Occipital lobe (tissue), 2 donors: Measurements from ENCODE around the gene FTHL17. TPM values are rescaled to one million over a fixed set of nuclear protein-coding genes. Genes with fewer than 3 reads are reported as not detected.

ENCODE experiments used
- DNase-seq: peaks from one replicate; lab custom pipeline; 2025; lab: John Stamatoyannopoulos, UW
- total RNA-seq: library from RNA; depleted of rRNA; stranded (reverse); fragments of >200 nt; gene quantifications from one replicate; pipeline ENCODE4 v1.2.3, GENCODE V29; 2014

Gene FTHL17
- not detected for total RNA-seq

- DNase-seq, result no peak
Observed at GRCh38 chrX:31071725-31072124, at the start of gene FTHL17. Gene FTHL17, minus strand, starts transcription at chrX:31072041. Its CDS starts 88 bp downstream, at chrX:31071953.

DNA sequence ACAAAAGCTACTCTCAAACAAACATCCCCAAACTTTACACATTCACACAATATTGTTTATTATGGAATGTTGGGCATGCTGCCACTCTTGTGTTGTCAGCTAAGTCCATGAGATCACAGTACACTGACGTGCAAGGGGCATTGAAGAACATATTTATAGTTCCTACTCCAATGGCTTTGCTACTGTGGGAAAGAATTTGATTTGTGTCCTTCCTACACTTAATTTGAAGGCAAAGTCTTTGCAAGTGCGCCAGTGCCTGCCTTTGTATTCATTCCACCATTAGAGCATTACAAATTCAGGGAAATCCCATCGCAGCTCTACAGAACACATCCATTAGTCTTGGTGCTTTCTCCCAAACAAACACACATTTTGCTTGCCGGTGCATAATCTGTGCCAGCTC is 45.4 kb upstream of the FTHL17 start:
- DNase-seq, result no peak

GRCh38 chrX:31115398-31115797 is 43.6 kb upstream of the FTHL17 start:
- DNase-seq, result no peak

DNA sequence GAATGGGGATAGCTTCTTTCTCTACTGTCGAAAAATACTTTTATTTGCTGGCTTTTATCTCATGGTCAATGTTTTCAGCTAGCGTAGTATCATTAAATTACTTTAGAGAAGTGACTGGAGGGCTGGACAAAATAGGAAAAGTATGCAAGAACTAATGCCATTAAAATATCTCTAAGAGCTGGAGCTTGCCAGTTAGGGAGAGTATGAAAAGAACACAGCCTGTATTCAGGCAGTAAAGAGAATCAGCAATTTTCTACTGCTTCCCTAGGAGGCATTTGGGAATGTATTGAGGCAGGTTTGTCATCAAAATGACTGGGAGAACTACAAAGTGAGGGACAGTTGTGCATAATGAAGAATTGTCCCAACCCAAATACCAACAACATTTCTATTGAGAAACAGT is 43.0 kb upstream of the FTHL17 start:
- no peak for DNase-seq

DNA sequence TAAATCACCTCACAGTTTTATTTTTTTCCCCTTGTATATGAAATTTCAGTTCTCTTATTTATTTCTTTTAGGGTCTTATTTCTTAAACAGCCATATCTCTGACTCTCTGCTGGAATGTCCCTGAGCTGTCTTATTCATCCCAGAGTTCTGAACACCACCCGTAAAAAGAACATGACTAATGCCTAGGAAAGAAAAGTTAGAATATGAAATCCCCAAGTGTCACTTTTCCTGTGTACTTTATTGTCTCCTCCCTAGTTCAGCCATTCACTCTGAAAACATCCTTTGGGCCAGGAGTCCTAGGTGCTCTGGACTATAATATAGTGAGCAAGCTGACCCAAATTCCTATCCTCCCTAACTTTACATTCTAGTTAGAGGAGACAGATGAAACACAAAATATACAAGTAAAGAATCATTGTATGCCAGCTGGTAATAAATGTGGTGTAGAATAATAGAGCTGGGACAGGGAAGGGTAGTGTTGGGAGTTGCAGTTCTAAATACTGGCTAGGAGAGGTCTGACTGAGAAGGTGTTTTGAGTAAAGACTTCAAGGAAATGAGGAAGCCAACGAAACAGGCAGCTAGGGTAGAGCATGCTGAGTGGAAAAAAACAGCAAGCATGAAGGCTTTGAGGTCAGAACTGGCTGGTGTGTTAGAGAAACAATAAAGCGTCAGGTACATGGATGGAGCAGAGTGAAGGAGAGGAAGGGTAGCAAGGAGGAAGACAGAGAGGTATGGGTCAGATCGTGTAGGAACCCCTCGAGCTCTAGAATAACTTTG is 40.6 kb upstream of the FTHL17 start:
- no peak for DNase-seq

GRCh38 chrX:31110657-31111056 is 38.8 kb upstream of the FTHL17 start:
- no peak for DNase-seq

GRCh38 chrX:31099536-31100090 is 27.8 kb upstream of the FTHL17 start:
- no peak for DNase-seq

DNA sequence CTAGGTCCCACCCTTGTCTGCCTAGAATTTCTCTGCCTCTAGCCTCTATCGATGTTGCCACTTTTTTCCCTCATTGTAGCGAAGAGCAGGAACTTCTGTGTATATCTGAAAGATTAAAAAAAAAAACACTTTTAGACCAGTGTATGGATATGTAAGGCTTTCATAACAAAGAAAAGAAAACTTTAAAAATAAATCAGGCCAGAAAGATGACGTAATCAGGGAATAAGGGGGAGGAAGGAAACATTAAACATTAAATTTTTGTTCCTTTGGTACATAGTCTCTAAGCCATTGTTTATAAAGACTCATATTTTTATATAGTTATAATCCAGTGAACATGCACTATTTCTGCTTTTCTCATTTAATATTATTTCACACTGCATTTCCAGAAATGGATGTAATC is 26.2 kb upstream of the FTHL17 start:
- no peak for DNase-seq

GRCh38 chrX:31093639-31093975 is 21.8 kb upstream of the FTHL17 start:
- no peak for DNase-seq

- DNase-seq, result no peak
Observed at GRCh38 chrX:31092970-31093638, 21.3 kb upstream of the FTHL17 start.

GRCh38 chrX:31092476-31092875 is 20.6 kb upstream of the FTHL17 start:
- no peak for DNase-seq

- DNase-seq, result no peak
Observed at GRCh38 chrX:31091819-31092218, 20.0 kb upstream of the FTHL17 start.

- no peak for DNase-seq
Observed at GRCh38 chrX:31074522-31074921, 2.7 kb upstream of the FTHL17 start.

- DNase-seq, result no peak
Observed at GRCh38 chrX:31071262-31071661, 579 bp downstream of the FTHL17 start.

DNA sequence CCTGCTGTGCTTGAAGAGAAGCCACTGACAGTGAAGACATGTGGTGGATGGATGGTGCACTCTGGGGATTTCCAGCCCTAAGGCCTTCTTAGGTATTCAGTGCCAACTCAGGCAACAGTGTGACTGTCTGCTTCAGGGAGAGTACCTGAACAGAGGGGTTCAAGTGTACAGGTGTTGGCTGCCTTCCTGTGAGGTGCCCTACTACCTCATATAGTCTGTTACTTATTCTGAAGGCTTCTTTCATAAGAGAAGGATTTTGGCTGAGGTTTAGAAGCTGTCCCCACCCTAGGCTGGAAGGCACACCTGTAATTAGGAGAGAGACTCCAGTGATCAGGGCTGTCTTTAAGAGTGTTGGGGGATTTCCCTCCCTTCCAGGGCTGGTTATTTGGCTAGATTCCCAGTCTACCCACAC is 1.8 kb downstream of the FTHL17 start:
- no peak for DNase-seq

GRCh38 chrX:31063114-31063513 is 8.7 kb downstream of the FTHL17 start:
- no peak for DNase-seq

DNA sequence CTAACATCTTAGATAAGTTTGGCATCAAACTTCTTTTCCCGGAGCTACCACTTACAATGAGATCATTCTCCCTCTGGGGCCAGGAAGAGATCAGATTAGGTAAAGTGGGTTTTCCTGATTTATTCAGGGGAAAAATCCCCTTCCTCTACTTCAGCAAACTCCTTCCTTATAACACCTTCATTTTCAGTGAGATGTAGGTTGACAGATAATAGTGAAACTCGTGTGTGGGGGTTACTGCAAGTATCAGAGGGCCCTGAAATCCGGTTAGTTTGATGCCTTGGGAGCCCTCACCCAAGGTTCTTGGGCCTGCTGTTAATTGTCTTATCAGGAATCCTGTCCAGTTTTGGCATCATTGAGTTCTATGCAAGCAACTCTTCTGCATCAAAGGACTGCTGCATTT is 10.8 kb downstream of the FTHL17 start:
- no peak for DNase-seq

- DNase-seq, result no peak
Observed at GRCh38 chrX:31060016-31060415, 11.8 kb downstream of the FTHL17 start.

DNA sequence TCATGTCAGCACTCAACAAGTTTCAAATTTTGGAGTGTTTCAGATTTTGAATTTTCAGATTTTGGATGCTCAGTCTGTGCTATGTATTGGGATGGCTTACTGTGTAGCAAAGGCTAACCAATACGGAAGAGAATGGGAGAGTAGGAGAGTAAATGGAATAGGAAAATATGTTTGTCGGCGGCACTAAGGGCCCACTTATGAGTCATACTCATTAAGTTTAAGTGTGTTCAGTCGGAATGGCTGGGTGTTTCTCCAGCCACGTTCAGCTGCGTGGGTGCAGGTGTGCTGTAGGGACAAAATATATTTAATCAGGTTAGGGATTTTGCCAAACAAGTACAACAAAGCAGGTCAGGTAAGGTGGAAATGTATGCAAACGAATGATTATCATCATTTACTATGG is 13.6 kb downstream of the FTHL17 start:
- no peak for DNase-seq

GRCh38 chrX:31057691-31058090 is 14.2 kb downstream of the FTHL17 start:
- DNase-seq, result no peak

DNA sequence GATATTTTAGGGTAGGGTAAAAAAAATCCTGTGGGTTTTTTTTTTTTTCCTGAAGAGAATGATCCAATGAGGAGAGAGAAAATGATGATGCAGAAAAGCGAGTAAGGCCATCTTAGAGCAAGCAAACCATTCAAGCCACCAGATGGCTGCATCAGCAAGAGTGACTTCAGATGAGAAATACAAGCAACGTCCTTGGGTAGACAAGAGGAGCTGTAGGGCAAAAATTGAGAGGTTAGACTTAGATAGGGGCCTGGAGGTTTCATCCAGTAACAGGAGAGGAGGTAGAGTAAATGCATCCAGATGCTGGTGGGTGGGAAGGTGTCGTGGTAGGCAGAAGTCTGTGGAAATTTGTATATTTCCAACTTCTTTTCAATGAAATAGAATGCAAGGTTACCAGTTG is 14.6 kb downstream of the FTHL17 start:
- no peak for DNase-seq

GRCh38 chrX:31053621-31054020 is 18.2 kb downstream of the FTHL17 start:
- DNase-seq, result no peak

- DNase-seq, result no peak
Observed at GRCh38 chrX:31039327-31039711, 32.5 kb downstream of the FTHL17 start.
